Measurements from ENCODE around the gene EHMT2. TPM values are rescaled to one million over a fixed set of nuclear protein-coding genes. Genes with fewer than 3 reads are reported as not detected.

EHMT2 gene
- total and polyA plus RNA-seq, 2 of the 13 experiments (the other 11 are each of a cell fraction or from before 2014, with no cell fraction given): 55.2 to 69.2 TPM

- TF ChIP-seq RNF219 (CRISPR knock-in tag; IDR thresholded peaks at IDR 0.05): no peak
- TF ChIP-seq ZFP37 (CRISPR knock-in tag; IDR thresholded peaks at IDR 0.05; ENCODE audit: borderline replicate concordance): no peak
- TF ChIP-seq MAX (IDR thresholded peaks at IDR 0.05): no peak
- TF ChIP-seq ZNF616 (CRISPR knock-in tag; IDR thresholded peaks at IDR 0.05; ENCODE audit: low read depth): no peak
- TF ChIP-seq ZXDC (CRISPR knock-in tag; IDR thresholded peaks at IDR 0.05): no peak
- no peak for TF ChIP-seq HOXA7 (CRISPR knock-in tag; IDR thresholded peaks at IDR 0.05)
- no peak for TF ChIP-seq ZNF460 (CRISPR knock-in tag; IDR thresholded peaks at IDR 0.05; ENCODE audit: borderline replicate concordance)
- no peak for TF ChIP-seq ZNF546 (CRISPR knock-in tag; conservative IDR thresholded peaks at IDR 0.05)
- no peak for TF ChIP-seq ATF4 (CRISPR knock-in tag; IDR thresholded peaks at IDR 0.05)
- TF ChIP-seq ZSCAN9 (CRISPR knock-in tag; IDR thresholded peaks at IDR 0.05; ENCODE audit: borderline replicate concordance): no peak
- TF ChIP-seq ZNF878 (CRISPR knock-in tag; IDR thresholded peaks at IDR 0.05): no peak
- TF ChIP-seq ZSCAN20 (CRISPR knock-in tag; IDR thresholded peaks at IDR 0.05; ENCODE audit: borderline replicate concordance): no peak
- TF ChIP-seq ARNT (IDR thresholded peaks at IDR 0.05): no peak
- no peak for TF ChIP-seq SKI (IDR thresholded peaks at IDR 0.05; ENCODE audit: partially characterized antibody)
- TF ChIP-seq ZNF318 (CRISPR knock-in tag; IDR thresholded peaks at IDR 0.05): no peak
- no peak for TF ChIP-seq ZNF501 (CRISPR knock-in tag; IDR thresholded peaks at IDR 0.05)
Observed at GRCh38 chr6:31946370-31946885, 48.9 kb upstream of the EHMT2 start (continued).

Data from HepG2 (cell line).